Hepatocyte (in vitro differentiated cells): ENCODE results near the gene TMPRSS4.

Experiments used
- CTCF ChIP-seq: fragments of 200-600 bp; sonication (generic); IDR thresholded peaks from 2 replicates; pipeline ENCODE4 v1.5.1; 2016; ENCODE audit warnings: antibody characterized with exemption, mild to moderate bottlenecking; ENCODE audit not compliant: poor library complexity
- EZH2 ChIP-seq: fragments of 200-600 bp; sonication (generic); IDR thresholded peaks from 2 replicates; pipeline ENCODE4 v1.6.1; 2016; ENCODE audit warnings: antibody characterized with exemption, mild to moderate bottlenecking, borderline replicate concordance

DNA sequence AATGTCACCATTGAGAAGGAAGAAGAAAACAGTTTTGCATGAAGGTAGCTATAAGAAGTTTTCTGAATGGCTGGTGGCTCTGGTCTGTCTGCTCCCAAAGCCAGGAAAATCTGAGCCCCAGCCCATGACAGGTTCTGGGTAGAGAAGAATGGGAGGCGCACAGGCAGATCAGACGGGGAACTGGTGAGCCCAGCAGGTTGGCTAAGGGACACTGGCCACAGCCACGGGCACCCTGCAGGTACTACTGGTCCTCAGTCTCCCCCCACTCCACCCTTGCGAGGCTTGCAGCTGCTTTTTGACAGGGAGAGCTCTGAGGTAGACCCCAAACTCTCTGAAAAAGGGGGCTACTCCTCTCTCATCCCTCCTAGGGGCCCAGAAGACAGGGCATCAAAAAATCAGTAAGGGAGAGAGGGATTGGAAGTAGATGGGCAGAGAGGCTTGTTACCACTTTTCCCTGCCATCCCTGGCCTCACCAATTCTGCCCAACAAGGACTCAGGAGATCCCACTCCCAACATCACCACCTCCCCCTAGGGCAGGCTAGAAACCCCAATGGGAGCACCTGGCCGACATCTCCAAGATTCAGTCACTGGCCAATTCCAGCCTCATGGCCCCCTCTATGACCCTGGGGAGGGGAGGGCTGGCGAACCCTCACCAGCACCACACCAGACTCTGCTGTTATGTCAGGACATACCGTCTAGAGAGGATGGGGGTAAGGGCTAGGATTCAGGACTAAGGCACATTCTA, 58.3 kb downstream of the TMPRSS4 start:
- TF ChIP-seq EZH2, result no peak
- TF ChIP-seq CTCF, result no peak
